Activated naive CD4-positive, alpha-beta T cell treated with anti-CD3 and anti-CD28 coated beads, Interleukin-2, amount 50 U/mL, for 24 hours (primary cell): ENCODE measurements around the gene CLPX.
"Not testable (repeated sequence)": the region's sequence is repeated elsewhere in the genome, so short reads cannot be mapped to it uniquely, and the experiment has no call there.

Experiments
- H3K27ac Mint-ChIP-seq: one replicate; pipeline ENCODE4 v1.8.0; 2021; ENCODE audit warnings: mild to moderate bottlenecking, mixed read lengths
- H3K27me3 Mint-ChIP-seq: one replicate; pipeline ENCODE4 v1.8.0; 2021; ENCODE audit warnings: mixed read lengths
- H3K36me3 Mint-ChIP-seq: one replicate; pipeline ENCODE4 v1.8.0; 2021; ENCODE audit warnings: mixed read lengths
- H3K4me1 Mint-ChIP-seq: one replicate; pipeline ENCODE4 v1.8.0; 2021; ENCODE audit warnings: mixed read lengths
- H3K4me3 Mint-ChIP-seq: one replicate; pipeline ENCODE4 v1.8.0; 2021; ENCODE audit warnings: mild to moderate bottlenecking, mixed read lengths
- H3K9me3 Mint-ChIP-seq: one replicate; pipeline ENCODE4 v1.8.0; 2021; ENCODE audit warnings: mixed read lengths

Gene CLPX

DNA sequence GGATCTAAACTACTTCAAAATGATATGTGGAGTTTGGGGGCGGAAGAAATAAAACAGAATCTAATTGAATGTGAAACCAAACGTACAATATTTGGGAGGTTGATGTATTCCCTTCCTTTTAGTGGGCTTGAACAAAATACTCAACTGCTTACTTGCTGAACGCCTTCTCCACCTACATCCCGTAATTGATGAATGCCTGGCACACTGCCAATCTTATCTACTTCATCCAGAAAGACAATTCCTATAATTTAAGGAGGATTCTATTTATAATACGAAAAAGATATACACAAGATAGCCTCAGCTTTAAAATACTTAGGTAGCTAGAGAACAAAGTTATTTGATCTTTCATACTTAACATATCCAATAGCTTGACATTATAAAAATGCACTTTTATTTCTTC, 28.4 kb downstream of the CLPX start:
- Mint-ChIP-seq H3K36me3 (peaks cover 15% of the 10 kb centered on the region), H3K4me3 (no peak overlapping the region), H3K27me3 (no peaks in the 10 kb centered on the region), H3K27ac (peak overlapping the region; percentile 4), H3K9me3 (no peaks in the 10 kb centered on the region), H3K4me1 (peaks cover 3% of the 10 kb centered on the region)

DNA sequence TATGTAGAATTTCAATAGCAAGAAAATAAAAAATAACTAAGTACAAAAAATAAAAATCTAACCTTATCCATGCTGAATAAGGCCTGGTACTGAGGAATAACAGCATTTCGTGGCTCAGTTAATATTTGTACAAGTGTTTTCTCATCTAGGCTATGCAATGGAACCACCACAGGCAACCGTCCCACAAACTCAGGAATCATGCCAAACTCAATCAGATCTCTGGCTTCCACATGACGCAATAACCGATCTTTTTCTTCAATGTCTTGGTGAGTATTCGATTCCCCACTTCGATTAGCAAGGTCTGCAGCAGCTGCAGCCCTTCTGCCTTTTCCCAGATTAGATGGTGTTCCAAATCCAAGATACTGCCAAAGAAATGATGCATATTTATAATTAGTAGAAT, 30.4 kb downstream of the CLPX start:
- Mint-ChIP-seq H3K9me3 (no peaks in the 10 kb centered on the region), H3K4me1 (no peaks in the 10 kb centered on the region), H3K27ac (no peak overlapping the region), H3K36me3 (peaks cover 15% of the 10 kb centered on the region), H3K4me3 (no peak overlapping the region), H3K27me3 (no peaks in the 10 kb centered on the region)

DNA sequence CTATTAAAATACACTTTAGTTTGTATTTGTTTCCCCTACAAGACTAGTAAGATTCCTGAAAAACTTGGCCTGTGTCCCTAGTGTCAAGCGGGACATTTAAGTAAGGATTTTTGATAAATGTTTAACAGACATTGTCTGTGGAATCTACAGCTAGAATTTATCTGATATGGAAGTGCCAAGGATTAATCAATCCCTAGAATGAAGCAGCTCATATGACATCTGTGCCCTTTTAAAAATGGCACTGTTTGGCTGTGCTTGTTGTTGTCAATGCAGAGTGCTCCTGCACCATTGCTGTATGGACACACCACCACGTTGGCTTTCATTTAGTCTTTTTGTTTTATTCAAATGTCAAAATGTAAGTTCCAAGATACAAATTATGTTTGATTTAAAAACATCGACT, 37.2 kb downstream of the CLPX start:
- Mint-ChIP-seq H3K9me3 (no peaks in the 10 kb centered on the region), H3K4me3 (no peak overlapping the region), H3K4me1 (no peaks in the 10 kb centered on the region), H3K27me3 (no peaks in the 10 kb centered on the region), H3K36me3 (peaks cover 8% of the 10 kb centered on the region), H3K27ac (no peak overlapping the region)

DNA sequence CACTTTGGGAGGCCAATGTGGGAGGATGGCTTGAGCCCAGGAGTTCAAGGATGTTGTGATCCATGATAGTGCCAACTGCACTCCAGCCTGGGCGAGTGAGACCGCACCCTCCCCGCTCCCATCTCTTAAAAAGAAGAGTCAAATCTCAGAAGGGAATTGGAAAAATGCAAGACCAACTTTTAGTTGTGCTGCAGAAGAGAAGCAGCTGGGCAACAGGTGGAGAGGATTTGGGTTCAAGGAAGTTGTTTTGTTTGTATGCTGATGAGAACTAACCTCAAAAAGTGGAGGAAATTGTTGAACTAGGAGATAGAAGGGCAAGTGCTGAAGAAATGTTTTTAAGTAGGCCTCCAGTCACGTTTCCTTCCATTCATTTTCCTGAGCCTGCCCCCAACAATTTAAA, 38.7 kb downstream of the CLPX start:
- H3K4me3 Mint-ChIP-seq: no peak overlapping the region
- H3K27ac Mint-ChIP-seq: peak overlapping the region; percentile 32
- H3K27me3 Mint-ChIP-seq: no peaks in the 10 kb centered on the region
- peaks cover 4% of the 10 kb centered on the region for H3K36me3 Mint-ChIP-seq
- no peaks in the 10 kb centered on the region for H3K9me3 Mint-ChIP-seq
- no peaks in the 10 kb centered on the region for H3K4me1 Mint-ChIP-seq

DNA sequence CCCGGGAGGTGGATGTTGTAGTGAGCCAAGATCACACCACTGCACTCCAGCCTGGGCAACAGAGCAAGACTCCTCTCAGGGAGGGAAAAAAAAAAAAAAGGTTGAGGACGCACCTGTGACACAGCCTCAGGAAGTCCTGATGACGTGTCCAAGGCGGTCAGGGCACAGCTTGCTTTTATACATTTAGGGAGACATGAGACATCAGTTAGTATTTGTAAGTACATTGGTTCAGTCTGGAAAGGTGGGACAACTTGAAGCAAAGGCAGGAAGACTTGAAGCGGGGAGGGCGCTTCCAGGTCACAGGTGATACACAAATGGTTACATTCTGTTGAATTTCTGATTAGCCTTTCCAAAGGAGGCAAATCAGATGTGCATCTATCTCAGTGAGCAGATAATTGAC, 46.5 kb downstream of the CLPX start:
- H3K4me3 Mint-ChIP-seq, H3K4me1 Mint-ChIP-seq, H3K27ac Mint-ChIP-seq, H3K27me3 Mint-ChIP-seq, H3K9me3 Mint-ChIP-seq, H3K36me3 Mint-ChIP-seq: not testable (repeated sequence)

DNA sequence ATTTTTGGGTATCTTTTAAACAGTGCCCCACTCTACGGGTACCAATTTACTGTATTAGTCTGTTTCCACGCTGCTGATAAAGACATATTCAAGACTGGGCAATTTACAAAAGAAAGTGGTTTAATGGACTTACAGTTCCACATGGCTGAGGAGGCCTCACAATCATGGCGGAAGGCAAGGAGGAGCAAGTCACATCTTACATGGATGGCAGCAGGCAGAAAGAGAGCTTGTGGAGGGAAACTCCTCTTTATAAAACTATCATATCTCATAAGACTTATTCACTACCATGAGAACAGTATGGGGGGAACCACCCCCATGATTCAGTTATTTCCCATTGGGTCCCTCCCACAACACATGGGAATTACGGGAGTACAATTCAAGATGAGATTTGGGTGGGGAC, 47.2 kb downstream of the CLPX start:
- H3K9me3 Mint-ChIP-seq, H3K27me3 Mint-ChIP-seq, H3K4me3 Mint-ChIP-seq, H3K27ac Mint-ChIP-seq, H3K4me1 Mint-ChIP-seq, H3K36me3 Mint-ChIP-seq: not testable (repeated sequence)

DNA sequence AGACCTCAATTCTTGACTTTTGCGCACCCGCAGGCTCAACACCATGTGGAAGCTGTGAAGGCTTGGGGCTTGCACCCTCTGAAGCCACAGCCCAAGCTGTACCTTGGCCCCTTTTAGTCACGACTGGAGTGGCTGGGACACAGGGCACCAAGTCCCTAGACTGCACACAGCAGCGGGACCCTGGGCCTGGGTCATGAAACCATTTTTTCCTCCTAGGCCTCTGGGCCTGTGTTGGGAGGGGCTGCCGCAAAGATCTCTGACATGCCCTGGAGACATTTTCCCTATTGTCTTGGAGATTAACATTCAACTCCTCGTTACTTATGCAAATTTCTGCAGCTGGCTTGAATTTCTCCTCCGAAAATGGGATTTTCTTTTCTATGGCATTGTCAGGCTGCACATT, 48.1 kb downstream of the CLPX start:
- not testable (repeated sequence) for H3K27me3 Mint-ChIP-seq

DNA sequence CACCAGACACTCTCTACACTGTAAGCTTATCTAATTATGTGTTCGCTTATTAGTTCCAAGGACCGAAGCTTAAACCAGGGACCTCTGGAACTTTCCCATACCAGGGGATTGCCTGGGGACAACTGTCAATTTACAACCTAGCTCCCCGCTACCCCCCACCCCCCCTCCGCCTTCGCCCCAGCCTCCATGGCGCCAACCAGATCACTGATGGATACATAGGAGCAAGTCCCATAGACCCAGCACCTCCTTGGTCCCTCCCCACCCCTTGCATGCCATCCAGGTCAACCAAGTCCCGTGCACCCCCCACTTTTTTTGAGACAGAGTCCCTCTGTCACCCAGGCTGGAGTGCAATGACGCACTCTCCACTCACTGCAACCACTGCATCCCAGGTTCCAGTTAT, 50.6 kb downstream of the CLPX start:
- Mint-ChIP-seq H3K4me1 (peaks cover 24% of the 10 kb centered on the region), H3K36me3 (peaks cover 2% of the 10 kb centered on the region), H3K9me3 (no peaks in the 10 kb centered on the region), H3K27me3 (no peaks in the 10 kb centered on the region), H3K4me3 (peak overlapping the region; percentile 89), H3K27ac (no peak overlapping the region)

More for the DNA sequence above, 48.1 kb downstream of the CLPX start:
- H3K27ac Mint-ChIP-seq, H3K36me3 Mint-ChIP-seq, H3K4me1 Mint-ChIP-seq, H3K4me3 Mint-ChIP-seq, H3K9me3 Mint-ChIP-seq: not testable (repeated sequence)

DNA sequence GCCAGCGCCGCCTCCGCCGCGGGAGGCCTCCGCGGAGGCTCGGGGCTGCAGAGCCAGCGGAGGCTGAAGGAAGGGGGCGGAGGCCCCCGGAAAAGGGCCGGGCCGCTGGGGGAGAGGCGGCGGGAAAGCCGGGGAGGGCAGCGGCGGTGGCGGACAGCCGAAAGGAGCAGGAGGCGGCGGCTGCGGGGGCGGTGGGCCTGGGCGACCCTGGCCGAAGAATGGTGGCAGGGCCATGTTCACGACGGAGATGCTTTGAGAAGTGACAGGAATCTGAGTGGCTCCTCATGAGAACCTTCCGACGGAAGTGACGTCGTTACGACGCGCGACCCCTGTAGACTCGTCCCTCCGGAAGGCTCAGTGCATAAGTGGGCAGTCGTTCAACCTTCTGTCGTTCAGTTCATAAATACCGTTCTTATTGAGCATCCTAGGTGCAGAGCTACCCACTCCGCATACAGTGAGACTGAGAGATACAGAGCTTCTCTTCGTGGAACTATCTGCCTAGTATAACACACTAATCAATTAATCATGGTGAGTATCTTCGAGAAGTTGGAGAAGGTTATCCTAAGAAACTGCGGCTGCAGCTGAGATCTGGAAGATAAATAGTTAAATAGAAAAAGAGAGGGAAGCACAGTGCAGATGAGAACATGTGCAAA, 51.5 kb downstream of the CLPX start, which contains the start of gene PDCD7:
Gene PDCD7, minus strand, starts transcription at position 261 of the 653 bp plus-strand sequence. Its CDS starts 27 bp downstream, at position 234.
- peak within 1 kb of the TSS; percentile 89 for H3K4me3 Mint-ChIP-seq
- peaks cover 2% of the 10 kb centered on the region for H3K36me3 Mint-ChIP-seq
- peaks cover 28% of the 10 kb centered on the region for H3K4me1 Mint-ChIP-seq
- H3K27ac Mint-ChIP-seq: peak within 1 kb of the TSS; percentile 79
- no peaks in the 10 kb centered on the region for H3K9me3 Mint-ChIP-seq
- H3K27me3 Mint-ChIP-seq: no peaks in the 10 kb centered on the region

DNA sequence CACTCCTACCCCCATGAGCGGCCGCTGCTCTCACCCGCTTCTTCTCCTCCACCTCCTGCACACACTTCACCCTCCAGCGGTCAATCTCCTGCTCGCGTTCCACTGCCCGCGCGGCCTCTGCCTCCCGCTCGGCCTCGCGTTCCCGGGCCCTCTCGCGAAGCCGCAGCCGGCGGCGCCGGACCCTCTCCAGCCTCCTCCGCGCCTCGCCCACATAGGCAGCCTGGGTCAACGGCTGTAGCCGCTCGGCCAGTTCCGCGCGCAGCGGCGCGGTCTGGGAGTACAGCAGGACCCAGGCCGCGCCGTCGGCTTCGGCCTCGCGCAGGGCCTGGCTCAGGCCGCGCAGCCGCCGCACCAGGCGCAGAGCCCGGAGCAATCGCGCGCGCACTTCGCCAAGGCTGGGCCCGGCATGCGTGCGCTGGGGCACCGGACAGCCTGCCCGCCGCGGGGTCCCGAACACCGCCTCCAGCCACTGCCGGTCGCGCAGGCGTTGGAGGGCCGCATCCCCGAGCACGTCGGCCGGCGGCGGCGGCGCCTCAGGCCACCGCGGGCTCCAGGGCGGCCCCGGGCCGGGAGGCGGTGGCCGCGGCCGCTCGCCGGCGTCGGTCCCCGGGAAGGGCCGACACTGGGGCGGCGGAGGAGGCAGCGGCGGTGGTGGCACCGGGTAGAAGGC, 52.1 kb downstream of the CLPX start:
- Mint-ChIP-seq H3K9me3 (no peaks in the 10 kb centered on the region), H3K4me3 (peak overlapping the region; percentile 87), H3K27ac (peak overlapping the region; percentile 62), H3K27me3 (no peaks in the 10 kb centered on the region), H3K4me1 (peaks cover 30% of the 10 kb centered on the region), H3K36me3 (peaks cover 2% of the 10 kb centered on the region)

DNA sequence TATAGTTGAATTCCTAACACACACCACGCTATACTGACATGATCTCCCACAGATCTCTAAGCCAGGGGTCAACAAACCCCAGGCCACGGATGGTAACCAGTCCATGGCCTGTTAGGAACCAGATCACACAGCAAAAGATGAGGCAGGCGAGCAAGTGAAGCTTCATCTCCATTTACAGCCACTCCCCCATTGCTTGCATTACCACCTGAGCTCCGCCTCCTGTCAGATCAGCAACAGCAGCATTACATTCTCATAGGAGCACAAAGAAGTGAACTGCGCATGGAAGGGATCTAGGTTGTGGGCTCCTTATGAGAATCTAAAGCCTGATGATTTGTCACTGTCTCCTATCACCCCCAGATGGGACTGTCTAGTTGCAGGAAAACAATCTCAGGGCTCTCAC, 54.2 kb downstream of the CLPX start:
- Mint-ChIP-seq H3K4me3 (peak overlapping the region; percentile 77), H3K27me3 (no peaks in the 10 kb centered on the region), H3K9me3 (no peaks in the 10 kb centered on the region), H3K36me3 (peaks cover 5% of the 10 kb centered on the region), H3K27ac (no peak overlapping the region), H3K4me1 (peaks cover 40% of the 10 kb centered on the region)

DNA sequence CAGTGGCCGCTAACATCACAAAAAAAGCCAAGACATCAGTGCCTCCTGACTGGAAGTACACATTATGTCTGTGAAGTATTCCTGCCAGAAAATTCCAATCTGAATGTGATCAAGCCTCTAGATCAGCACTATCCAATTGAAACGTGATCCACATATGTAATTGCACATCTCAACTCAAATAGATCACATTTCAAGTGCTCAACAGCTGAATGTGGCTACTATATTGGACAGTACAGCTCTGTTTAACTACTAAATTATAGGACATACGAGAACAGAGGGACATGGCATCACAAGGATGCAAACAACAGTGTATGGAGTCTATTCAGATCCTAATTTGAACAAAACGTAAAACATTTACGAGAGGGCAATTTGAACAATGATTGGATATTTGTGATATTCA, 69.6 kb downstream of the CLPX start:
- Mint-ChIP-seq H3K9me3 (no peaks in the 10 kb centered on the region), H3K36me3 (peaks cover 24% of the 10 kb centered on the region), H3K27me3 (no peaks in the 10 kb centered on the region), H3K27ac (no peak overlapping the region), H3K4me3 (no peak overlapping the region), H3K4me1 (peaks cover 6% of the 10 kb centered on the region)

DNA sequence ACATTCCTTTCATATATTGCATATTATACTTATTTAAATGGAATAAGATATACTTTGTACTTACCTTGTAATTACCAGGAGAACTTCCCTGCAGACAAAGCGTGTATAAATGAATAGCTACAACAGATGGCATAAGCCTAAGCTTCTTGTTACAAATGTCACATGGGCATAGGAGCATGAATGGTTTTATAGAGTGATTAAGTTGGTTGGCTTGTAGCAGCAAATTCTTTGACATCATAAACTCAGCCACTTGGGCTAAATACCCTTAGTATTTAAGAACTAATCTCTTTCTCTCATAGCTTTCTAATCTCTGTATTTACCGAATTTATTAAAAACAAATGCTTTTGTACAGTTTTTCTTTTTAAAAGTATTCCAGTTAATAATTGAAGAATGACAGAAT, 70.1 kb downstream of the CLPX start, which contains the start of gene UBAP1L:
Gene UBAP1L, minus strand, starts transcription at position 115 of the 400 bp plus-strand sequence. CDS start 8,985 bp downstream, outside the sequence.
- Mint-ChIP-seq H3K9me3 (no peaks in the 10 kb centered on the region), H3K36me3 (peaks cover 24% of the 10 kb centered on the region), H3K27ac (no peak within 1 kb of the TSS), H3K4me3 (no peak within 1 kb of the TSS), H3K27me3 (no peaks in the 10 kb centered on the region), H3K4me1 (peaks cover 6% of the 10 kb centered on the region)

DNA sequence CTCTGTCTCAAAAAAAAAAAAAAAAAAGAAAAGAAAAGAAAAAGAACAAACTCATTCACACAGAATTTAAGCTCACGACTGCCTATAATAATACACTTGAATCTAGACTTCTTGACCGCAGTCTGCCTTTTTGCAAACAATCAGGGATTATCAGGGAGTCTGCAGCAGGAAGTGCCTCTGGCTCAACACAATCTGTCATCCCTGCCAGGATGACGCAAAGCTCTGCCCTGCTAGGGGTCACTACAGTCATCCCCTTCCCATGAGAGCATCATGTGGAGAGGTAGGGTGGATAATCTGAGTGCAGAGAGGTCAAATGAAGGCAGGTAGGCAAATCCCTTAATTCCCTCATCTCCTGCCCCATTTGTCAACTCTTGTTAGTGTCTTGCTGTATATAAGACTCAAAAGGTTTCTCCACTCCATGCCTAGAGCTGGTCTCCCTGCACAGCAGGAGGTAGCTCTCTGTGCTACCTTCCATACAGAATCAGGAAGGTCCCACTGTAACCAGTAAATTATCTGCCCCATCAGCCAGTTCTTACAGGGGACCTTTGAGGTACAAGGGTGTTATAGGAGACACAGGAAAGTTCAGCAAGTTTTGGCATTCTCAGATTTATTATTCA, 74.4 kb downstream of the CLPX start:
- H3K27me3 Mint-ChIP-seq: no peaks in the 10 kb centered on the region
- peaks cover 16% of the 10 kb centered on the region for H3K36me3 Mint-ChIP-seq
- no peak overlapping the region for H3K27ac Mint-ChIP-seq
- H3K9me3 Mint-ChIP-seq: no peaks in the 10 kb centered on the region
- no peak overlapping the region for H3K4me3 Mint-ChIP-seq
- H3K4me1 Mint-ChIP-seq: no peaks in the 10 kb centered on the region

DNA sequence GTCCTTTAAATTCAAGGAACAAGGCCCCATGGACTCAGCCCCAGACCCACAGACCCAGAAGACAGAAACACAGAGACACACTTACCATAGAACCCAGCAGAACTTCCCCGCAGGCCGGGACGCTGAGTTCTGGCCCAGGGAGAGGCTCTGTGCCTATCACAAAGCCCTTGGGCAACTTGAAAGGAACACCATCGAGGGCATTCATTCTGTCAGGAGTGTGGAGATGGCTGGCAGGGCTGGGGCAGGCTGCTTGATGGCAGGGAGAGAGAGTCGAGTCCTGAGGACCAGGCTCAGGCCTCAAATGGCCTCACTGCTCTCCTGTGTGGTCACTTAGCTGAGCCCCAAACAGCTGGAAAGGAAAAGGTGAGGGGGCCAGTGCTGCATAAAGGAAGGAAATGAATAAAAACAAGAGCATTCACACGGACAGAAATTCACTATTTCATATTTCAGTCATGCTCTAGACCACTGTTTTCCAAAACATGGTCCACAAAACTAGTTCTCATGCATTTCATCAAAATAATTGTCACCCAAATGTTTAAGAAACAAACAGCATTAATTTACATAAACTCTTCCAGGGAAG, 79.0 kb downstream of the CLPX start:
- Mint-ChIP-seq H3K27ac (no peak overlapping the region), H3K9me3 (no peaks in the 10 kb centered on the region), H3K4me3 (no peak overlapping the region), H3K4me1 (peaks cover 4% of the 10 kb centered on the region), H3K36me3 (peaks cover 14% of the 10 kb centered on the region), H3K27me3 (no peaks in the 10 kb centered on the region)

DNA sequence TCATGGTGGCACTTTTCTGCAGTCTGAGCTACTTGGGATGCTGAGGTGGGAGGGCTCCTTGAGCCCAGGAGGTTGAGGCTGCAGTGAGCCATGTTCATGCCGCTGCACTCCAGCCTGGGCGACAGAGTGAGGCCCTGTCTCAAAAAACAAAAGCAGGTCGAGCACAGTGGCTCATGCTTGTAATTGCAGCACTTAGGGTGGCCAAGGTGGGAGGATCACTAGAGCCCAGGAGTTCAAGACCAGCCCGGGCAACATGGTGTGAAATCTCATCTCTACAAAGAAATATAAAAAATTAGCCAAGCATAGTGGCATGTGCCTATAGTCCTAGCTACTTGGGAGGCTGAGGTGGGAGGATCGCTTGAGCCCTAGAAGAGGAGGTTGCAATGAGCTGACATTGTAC, 80.1 kb downstream of the CLPX start:
- no peaks in the 10 kb centered on the region for H3K27me3 Mint-ChIP-seq
- peaks cover 14% of the 10 kb centered on the region for H3K36me3 Mint-ChIP-seq
- no peak overlapping the region for H3K27ac Mint-ChIP-seq

More for the DNA sequence above, 80.1 kb downstream of the CLPX start:
- Mint-ChIP-seq H3K4me1 (peaks cover 4% of the 10 kb centered on the region), H3K4me3 (no peak overlapping the region), H3K9me3 (no peaks in the 10 kb centered on the region)
